PC-9 (cell line): ENCODE measurements around the gene FERMT3. TPM values are rescaled to one million over a fixed set of nuclear protein-coding genes. Genes with fewer than 3 reads are reported as not detected.

Experiments
- BruUV-seq: library from RNA; stranded (reverse); fragments of 400-500 nt; replicated peaks from 2 replicates; lab custom pipeline; 2021; lab: Mats Ljungman, UMichigan
- CTCF ChIA-PET: fragments of 300-600 bp; sonication (Branson Sonifier 250); formaldehyde crosslinking; loops from one replicate; lab custom pipeline; 2022; ENCODE audit warnings: antibody characterized with exemption; lab: Charles Lee
- POLR2A ChIA-PET: fragments of 300-600 bp; sonication (Branson Sonifier 250); formaldehyde crosslinking; loops from one replicate; lab custom pipeline; 2022; ENCODE audit warnings: antibody characterized with exemption; ENCODE audit not compliant: unreplicated experiment; lab: Charles Lee
- DNase-seq, 2 experiments: peaks; one replicate each; pipeline versions ENCODE4 v3.0.0 to v3.0.0-alpha.2; 2015 to 2022; ENCODE audit warnings: mixed read lengths in 1 of 2
- H2AFZ ChIP-seq: fragments of 200-600 bp; sonication (generic); 2 replicates; pipeline ENCODE4 v1.8.1; 2017; ENCODE audit warnings: antibody characterized with exemption
- H3F3A ChIP-seq: fragments of 200-600 bp; sonication (generic); 2 replicates; pipeline ENCODE4 v1.8.1; 2017; ENCODE audit warnings: antibody characterized with exemption, mild to moderate bottlenecking, low read depth; ENCODE audit not compliant: insufficient read depth
- H3K27ac ChIP-seq: fragments of 200-600 bp; sonication (generic); 2 replicates; pipeline ENCODE4 v1.6.1; 2016; ENCODE audit warnings: mixed run types
- H3K27me3 ChIP-seq: fragments of 200-600 bp; sonication (generic); 2 replicates; pipeline ENCODE4 v1.6.1; 2016; ENCODE audit warnings: low read depth, mixed run types; ENCODE audit not compliant: insufficient read depth
- H3K36me3 ChIP-seq: fragments of 200-600 bp; sonication (generic); 2 replicates; pipeline ENCODE4 v1.6.1; 2016; ENCODE audit warnings: low read depth, mixed run types
- H3K4me1 ChIP-seq: fragments of 200-600 bp; sonication (generic); replicated peaks from 2 replicates; pipeline ENCODE4 v1.6.1; 2016; ENCODE audit warnings: mixed run types; ENCODE audit not compliant: insufficient read depth
- H3K4me2 ChIP-seq: fragments of 200-600 bp; sonication (generic); 2 replicates; pipeline ENCODE4 v1.6.1; 2017; ENCODE audit warnings: mixed run types
- H3K4me3 ChIP-seq: fragments of 200-600 bp; sonication (generic); 2 replicates; pipeline ENCODE4 v1.6.1; 2016; ENCODE audit warnings: mixed run types
- H3K79me2 ChIP-seq: fragments of 200-600 bp; sonication (generic); 2 replicates; pipeline ENCODE4 v1.6.1; 2017; ENCODE audit warnings: low read depth, mixed run types
- H3K9me2 ChIP-seq: fragments of 200-600 bp; sonication (generic); 2 replicates; pipeline ENCODE4 v1.8.1; 2017; ENCODE audit warnings: mild to moderate bottlenecking; ENCODE audit not compliant: insufficient read depth
- H3K9me3 ChIP-seq: fragments of 200-600 bp; sonication (generic); 2 replicates; pipeline ENCODE4 v1.8.1; 2016; ENCODE audit warnings: low read depth; ENCODE audit not compliant: insufficient read depth
- H4K20me1 ChIP-seq: fragments of 200-600 bp; sonication (generic); 2 replicates; pipeline ENCODE4 v1.8.1; 2017; ENCODE audit not compliant: insufficient read depth
- CTCF ChIP-seq: fragments of 200-600 bp; sonication (generic); conservative IDR thresholded peaks from 2 replicates; pipeline ENCODE4 v1.6.1; 2017; ENCODE audit warnings: mixed run types, antibody characterized with exemption, mild to moderate bottlenecking, moderate library complexity
- EZH2 ChIP-seq: fragments of 200-600 bp; sonication (generic); IDR thresholded peaks from 2 replicates; pipeline ENCODE4 v1.8.0; 2017; ENCODE audit warnings: antibody characterized with exemption, low read depth
- intact Hi-C: fragments of 100-400 bp; cut with micrococcal nuclease; formaldehyde crosslinking; loops from one replicate; pipeline ENCODE4 v1.10.0; 2022; ENCODE audit not compliant: unreplicated experiment
- total RNA-seq: library from RNA; stranded (reverse); gene quantifications from 2 replicates; pipeline ENCODE4 v1.2.3, GENCODE V29; 2021

FERMT3 gene
- total RNA-seq, 1 experiment from 2014 or later = 5.0 TPM

- ChIA-PET POLR2A (interaction anchor here (0.6 kb wide), 1 partner anchor 246 kb away, joined by 8 read pairs; no protein-coding TSS in a partner anchor), CTCF (interaction anchor here (1.4 kb wide), 1 partner anchor 120 kb away, joined by 3 read pairs; no protein-coding TSS in a partner anchor)
- Histone ChIP-seq H3K79me2 (peaks cover 28% of the 10 kb centered on the region), H3F3A (peaks cover 30% of the 10 kb centered on the region; the same call in 1 of the 2 replicates), H3K4me3 (no peak overlapping the region; the same call in 1 of the 2 replicates), H4K20me1 (no peaks in the 10 kb centered on the region; the same call in 1 of the 2 replicates), H3K4me2 (peak overlapping the region; percentile 76), H3K4me1 (peaks cover 31% of the 10 kb centered on the region), H3K9me2 (no peaks in the 10 kb centered on the region), H3K9me3 (no peaks in the 10 kb centered on the region), H3K36me3 (no peaks in the 10 kb centered on the region), H2AFZ (no peak overlapping the region), H3K27ac (no peak overlapping the region), H3K27me3 (no peaks in the 10 kb centered on the region)
- no peak for DNase-seq
- BruUV-seq = no TSS peak
- intact Hi-C loops = no loop called here
- TF ChIP-seq EZH2 = no peak
- TF ChIP-seq CTCF = no peak
Observed at GRCh38 chr11:64180891-64181290, 25.6 kb upstream of the FERMT3 start.

- H3K4me2 ChIP-seq = peak overlapping the region; percentile 76
- peak overlapping the region; percentile 42 for H3K27ac ChIP-seq
- CTCF ChIA-PET = interaction anchor here (0.5 to 1.4 kb wide), 5 partner anchors 70 to 1278 kb away, joined by 3 read pairs; no protein-coding TSS in a partner anchor
- peaks cover 28% of the 10 kb centered on the region for H3K79me2 ChIP-seq
- H3F3A ChIP-seq = peaks cover 30% of the 10 kb centered on the region; the same call in 1 of the 2 replicates
- BruUV-seq = no TSS peak
- no peaks in the 10 kb centered on the region for H3K36me3 ChIP-seq
- H3K4me1 ChIP-seq = peaks cover 31% of the 10 kb centered on the region
- no peaks in the 10 kb centered on the region for H3K27me3 ChIP-seq
- DNase-seq = peak; percentile 86 to 88
- intact Hi-C loops = no loop called here
- POLR2A ChIA-PET = interaction anchor here (0.6 to 0.7 kb wide), 4 partner anchors 12 to 208 kb away, joined by 3 to 6 read pairs (median 3); partner anchors contain the start of gene COX8A
- H3K4me3 ChIP-seq = peak overlapping the region; percentile 20; the same call in 1 of the 2 replicates
- H2AFZ ChIP-seq = 0 out of 2 replicates have a peak overlapping the region, but pooled peaks have one; percentile 39
- H4K20me1 ChIP-seq = no peaks in the 10 kb centered on the region; the same call in 1 of the 2 replicates
- TF ChIP-seq EZH2 = no peak
- TF ChIP-seq CTCF = no peak
- no peaks in the 10 kb centered on the region for H3K9me3 ChIP-seq
- no peaks in the 10 kb centered on the region for H3K9me2 ChIP-seq
Observed at GRCh38 chr11:64181506-64182411, 24.8 kb upstream of the FERMT3 start.

- Histone ChIP-seq H3K9me2 (no peaks in the 10 kb centered on the region), H3K9me3 (no peaks in the 10 kb centered on the region), H3K4me3 (no peak overlapping the region; the same call in 1 of the 2 replicates), H3K27ac (no peak overlapping the region), H3K36me3 (no peaks in the 10 kb centered on the region), H3K27me3 (no peaks in the 10 kb centered on the region), H3K4me2 (peak overlapping the region; percentile 90), H3K4me1 (peaks cover 31% of the 10 kb centered on the region), H2AFZ (no peak overlapping the region), H3K79me2 (peaks cover 28% of the 10 kb centered on the region), H4K20me1 (no peaks in the 10 kb centered on the region; the same call in 1 of the 2 replicates), H3F3A (peaks cover 30% of the 10 kb centered on the region; the same call in 1 of the 2 replicates)
- POLR2A ChIA-PET = no interaction called here
- intact Hi-C loops = loop anchor here (2.0 kb wide), 1 partner anchor 121 kb away; the partner anchor contains the start of gene ESRRA
- TF ChIP-seq EZH2 (no peak), CTCF (no peak)
- BruUV-seq = no TSS peak
- DNase-seq = no peak
- CTCF ChIA-PET = no interaction called here
Observed at GRCh38 chr11:64183890-64184289, 22.6 kb upstream of the FERMT3 start.
